Middle frontal gyrus (tissue), 1 donor: ENCODE data around the gene FOXP1.
"Not testable (repeated sequence)": the region's sequence is repeated elsewhere in the genome, so short reads cannot be mapped to it uniquely, and the experiment has no call there.

Experiments
- DNase-seq: peaks from one replicate; pipeline ENCODE4 v3.0.0-alpha.2; 2015; ENCODE audit warnings: low spot score; ENCODE audit errors: extremely low spot score

Gene FOXP1

DNA sequence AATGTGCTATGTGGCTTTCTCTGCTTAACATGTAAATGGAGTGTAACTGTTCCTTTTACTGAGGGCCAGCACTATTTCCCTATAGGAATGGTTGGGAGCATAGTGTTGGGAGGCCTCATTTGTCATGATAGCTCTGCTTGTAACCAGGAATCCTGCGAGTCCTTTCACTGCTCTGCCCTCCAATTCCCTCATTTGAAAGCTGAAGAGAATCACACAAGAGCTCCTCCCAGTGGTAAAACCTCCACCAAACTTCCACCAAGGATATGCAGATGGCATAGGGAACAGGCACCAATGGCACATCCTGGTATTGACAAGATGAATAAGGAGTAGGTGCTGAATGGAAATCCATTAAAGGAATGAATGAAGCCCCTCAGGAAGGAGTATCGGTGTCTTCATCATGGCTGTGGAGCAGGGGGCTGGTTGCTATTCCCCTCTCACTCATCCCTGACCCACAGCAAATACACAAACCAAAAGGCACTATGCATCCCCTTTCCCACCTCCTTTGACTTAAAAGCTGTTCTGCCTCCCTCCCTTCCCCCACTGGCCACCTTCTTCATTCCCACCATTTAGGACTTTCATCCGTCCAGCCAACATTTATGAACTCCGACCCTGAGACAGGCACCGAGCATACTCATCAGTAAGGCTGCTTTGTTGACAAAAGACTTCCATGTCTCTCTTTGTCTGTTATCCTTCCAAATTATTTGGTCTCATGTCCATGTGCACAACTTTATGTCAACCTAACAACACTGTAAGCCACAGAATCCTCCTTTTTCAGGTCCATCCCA, 560.8 kb downstream of the FOXP1 start:
- DNase-seq = no peak

DNA sequence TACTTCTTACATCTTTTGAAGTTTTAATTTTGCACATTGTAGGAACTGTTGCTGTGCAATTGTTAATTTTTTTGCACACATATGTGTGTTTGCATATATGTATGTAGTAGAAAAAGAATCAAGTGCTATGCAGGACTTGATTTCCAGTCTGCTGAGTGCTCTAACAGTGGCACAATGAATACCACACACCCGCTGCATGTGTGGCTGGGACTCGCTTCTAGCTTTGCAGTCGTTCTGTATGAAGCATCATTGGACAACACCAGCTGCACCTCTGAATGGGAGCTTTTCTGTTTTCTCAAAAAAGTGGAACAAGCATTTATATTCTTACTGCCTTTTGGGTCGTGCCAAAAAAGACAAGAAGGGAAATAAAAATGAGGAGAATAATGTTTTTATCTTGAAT, 564.7 kb downstream of the FOXP1 start:
- DNase-seq = no peak

DNA sequence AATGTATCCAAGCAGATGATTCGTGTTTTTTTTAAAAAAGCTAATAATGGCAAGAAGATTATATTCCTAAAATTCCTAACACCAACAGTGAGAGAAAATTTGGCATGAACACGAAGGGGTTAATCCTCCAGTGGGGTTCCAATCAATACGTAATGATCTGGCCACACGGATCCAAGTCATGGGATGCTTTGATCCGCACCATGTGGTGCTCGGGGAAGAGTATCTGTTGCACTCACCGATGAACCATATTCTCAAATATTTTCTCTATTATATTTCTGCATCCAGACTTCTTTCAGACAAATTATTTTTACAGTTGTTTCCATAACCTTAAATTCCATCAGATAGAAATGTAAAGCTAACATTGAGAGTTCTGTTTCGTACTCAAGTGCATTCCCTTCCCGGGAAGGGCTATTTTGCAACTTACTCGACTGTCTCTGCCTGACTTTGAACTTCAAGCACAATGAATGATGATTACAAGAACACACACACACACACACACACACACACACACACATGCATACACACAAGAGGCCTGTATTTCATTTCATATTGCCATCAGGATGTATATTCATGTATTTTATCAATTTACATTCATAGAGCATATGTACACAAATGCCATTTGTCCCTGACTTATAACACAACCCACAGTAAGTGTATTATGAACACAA, 567.2 kb downstream of the FOXP1 start:
- DNase-seq = no peak

DNA sequence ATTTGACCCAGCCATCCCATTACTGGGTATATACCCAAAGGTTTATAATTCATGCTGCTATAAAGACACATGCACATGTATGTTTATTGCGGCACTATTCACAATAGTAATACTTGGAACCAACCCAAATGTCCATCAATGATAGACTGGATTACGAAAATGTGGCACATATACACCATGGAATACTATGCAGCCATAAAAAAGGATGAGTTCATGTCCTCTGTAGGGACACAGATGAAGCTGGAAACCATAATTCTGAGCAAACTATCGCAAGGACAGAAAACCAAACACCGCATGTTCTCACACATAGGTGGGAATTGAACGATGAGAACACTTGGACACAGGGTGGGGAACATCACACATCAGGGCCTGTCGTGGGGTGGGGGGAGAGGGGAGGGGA, 568.9 kb downstream of the FOXP1 start:
- DNase-seq = not testable (repeated sequence)

DNA sequence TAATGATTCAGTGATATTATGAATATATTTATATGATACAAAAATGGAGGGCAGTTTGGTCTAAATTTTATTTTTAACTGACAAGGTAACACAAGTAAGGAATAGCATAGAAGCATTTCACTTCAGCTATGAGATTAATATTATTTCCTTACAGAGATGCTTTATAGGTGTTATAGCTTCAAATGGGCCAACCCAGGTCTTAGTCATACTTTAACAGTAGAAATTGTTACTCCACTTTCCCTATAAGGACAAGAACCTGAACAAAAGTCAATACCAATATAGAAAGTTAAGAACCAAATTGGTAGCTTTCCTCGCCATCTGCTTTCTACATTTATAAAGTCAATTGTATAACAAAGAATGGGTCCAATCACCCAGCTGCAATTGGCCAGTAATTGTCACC, 570.6 kb downstream of the FOXP1 start:
- DNase-seq = no peak

DNA sequence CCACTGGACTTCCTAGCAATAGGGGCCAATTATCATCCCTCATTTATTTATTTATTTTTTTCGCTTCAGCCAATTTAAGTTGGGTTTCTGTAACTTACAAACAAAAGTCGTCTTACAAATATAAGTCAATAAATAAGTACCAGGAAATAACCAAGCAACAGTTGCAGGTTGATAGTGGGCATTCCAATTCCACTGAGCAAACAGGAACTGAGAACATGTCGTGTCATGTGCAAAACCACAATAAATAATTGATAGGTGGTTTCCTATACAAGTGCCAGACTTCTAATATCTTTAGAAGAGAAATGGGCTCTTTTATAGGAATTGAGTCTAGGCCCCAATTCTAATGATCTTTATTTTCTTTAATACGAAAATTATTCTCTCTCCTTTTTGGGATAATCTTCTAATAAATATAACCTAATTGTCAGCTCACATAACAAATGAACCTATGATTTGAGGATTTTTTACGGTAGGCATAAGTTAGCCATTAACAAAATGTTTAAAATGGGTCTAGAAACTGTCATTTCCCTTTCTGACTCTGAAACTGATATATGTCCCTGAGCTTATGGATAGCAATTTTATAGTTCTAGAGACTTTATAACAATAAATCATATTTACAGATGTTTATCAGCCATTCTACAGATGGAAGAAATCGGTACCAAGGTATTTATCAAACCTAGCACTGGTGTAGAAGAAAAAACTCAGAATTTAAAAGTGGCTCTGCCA, 571.8 kb downstream of the FOXP1 start:
- no peak for DNase-seq

DNA sequence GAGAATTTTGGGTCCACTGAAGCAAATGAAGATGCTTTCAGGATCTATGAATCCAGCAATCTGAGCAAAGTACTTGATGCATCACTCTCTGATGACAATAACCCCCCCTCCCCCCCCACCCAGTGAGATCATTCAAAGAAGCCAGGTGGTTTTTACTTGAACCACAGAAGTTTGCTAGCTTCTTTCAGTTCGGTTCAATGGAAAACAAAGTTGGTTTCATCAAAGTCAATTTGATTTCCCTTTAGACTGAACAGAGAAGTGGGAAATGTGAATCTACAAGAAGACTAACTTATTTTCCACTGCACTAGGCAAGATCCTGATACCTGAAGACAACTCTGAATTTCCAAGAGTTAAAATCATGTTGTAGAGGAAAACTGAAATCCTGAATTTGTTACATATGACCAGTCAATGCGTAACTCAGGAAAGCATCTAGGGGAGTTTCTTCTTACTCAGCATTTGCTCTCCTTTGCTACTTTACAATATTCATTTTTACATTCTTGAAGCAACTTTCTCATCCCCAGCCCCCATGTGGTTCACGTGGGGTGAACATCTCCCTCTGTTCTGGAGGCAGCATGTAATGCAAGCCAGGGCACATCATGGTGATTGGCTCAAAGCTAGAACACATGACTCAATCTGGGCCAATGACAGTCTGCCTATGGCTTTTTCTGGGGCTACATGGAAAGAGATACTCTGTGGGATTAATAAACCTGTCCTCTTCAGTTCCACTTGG, 572.6 kb downstream of the FOXP1 start:
- DNase-seq = no peak

DNA sequence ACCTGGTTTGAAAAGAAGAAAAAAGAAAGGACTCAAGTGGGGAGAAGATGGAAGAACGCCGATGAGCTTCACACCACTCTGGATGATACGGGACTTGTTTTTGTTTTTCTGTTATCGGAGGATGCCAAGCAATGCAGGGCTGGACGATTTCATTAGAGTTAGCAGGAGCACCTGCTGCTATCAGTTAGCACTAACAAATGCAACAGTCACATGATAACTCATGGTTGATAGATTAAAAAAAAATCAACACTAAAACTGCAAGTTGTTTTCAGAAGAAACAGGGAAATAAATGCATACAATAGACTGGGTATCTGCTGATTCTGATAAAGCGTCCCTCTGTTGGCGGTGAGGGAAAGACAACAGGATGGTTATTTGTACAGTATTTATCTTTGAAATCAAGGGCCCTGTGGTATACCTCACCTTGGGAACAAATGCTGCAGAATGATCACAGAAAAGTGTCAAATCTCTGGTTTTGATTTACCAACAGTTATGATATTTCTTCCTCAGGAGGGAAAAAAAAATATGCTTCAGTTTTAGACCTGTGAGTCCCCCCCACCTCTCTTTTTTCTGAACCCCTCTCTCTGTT, 575.1 kb downstream of the FOXP1 start:
- DNase-seq = no peak

DNA sequence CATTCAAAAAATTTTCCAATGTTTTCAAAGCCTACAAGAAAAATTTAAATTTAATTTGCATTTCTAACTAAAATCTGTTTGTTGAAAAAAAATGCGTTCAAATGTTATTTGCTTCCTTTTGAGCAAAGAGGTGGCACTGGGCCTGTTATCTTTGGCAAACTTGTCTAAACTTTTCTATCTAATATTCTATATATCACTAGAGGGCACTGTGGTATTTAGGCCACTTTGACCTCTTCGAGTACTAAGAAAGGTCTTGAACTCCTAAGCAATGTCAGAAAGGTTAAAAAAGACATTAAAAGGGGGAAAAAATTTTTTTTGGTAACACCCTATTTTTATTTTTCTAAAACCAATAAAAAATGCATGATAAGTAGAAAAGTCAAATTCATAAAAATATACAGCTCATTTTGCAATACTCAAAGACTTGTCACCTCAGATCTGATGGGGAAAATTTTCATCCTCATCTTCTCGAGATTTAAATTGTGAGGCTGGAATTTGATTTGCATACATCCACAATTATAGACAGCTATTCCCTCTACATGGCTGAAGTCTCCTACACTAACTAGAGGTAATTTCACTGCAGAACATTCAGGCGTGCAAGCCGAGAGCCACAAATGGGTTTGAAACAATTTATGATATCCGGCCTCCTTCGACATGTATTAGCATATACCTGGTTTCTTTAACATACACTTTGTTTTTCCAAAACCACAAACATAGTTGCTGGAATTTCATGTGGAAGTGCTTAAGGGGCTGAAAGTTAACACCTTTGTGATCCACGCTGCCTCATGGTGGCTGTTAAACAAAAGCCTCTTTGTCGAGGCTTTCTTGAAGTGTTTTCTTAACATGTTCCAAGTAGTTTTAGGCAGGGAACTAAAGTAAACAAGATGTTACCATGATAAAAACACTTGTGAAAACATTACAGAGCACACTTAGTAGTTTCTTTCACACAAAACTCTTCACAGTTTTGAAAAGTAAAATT, 576.4 kb downstream of the FOXP1 start:
- peak; percentile 54 for DNase-seq

DNA sequence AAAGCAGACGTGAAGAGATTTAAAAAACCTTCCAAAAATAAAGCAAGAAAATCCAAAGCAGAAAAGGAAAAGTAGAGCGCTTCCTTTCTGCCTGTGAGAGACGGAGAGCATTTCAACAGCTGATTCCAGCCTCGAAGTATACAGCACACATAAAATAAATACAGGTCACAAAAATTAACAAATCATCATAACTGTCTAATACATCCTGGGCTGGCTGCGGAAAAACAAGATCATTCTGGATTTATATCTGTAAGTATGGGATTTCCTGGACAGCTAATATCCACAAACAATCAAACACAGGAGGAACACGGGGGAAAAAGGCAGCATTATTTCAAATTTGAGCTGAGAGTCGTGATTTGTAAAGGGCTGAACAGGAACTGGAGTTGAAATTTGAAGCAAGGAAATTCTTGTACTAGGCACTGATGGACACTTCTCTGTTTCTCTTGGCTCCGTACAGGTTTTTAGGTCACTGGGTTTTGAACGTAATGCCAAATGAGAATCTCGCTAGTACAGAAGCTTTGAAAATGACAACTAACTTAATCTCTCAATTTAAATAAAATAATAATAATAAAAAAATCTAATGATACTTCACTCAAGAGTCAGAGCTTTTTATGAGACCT, 577.7 kb downstream of the FOXP1 start:
- no peak for DNase-seq

DNA sequence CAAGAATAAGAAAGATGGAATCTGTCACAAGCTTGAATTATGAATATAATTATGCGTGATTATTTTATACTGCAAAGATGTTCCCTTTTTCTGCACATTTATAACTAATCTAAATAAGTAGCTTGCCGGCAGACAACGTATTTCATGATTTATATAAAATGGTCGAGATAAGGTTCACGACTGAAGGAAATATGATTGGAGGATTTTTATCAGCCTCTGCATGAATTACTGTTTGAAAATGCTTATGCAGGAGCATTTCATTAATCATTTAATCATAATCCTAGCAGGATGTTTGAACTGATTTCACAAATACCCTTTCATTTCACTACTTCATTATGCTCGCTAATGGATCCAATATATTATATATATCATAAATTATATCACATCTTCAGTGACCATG, 580.0 kb downstream of the FOXP1 start:
- DNase-seq = no peak

DNA sequence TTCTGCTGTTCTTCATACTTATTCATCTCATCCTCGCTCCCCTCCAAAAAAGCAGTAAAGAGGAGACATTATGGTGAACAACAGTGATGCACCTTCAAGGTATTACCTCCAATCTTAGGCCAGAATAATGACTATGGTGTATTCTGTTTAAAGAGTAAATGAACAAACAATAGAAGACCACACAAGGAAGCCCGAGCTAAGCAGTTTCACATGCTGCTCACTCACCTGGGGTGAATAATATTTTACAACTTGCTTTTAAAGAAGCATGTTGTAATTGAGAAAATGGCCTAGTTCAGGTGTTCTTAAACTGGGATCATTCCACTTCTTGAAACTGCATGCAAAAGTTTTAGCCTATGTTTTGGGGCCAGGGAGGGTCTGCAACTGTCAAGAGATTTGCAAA, 581.2 kb downstream of the FOXP1 start:
- DNase-seq = no peak

DNA sequence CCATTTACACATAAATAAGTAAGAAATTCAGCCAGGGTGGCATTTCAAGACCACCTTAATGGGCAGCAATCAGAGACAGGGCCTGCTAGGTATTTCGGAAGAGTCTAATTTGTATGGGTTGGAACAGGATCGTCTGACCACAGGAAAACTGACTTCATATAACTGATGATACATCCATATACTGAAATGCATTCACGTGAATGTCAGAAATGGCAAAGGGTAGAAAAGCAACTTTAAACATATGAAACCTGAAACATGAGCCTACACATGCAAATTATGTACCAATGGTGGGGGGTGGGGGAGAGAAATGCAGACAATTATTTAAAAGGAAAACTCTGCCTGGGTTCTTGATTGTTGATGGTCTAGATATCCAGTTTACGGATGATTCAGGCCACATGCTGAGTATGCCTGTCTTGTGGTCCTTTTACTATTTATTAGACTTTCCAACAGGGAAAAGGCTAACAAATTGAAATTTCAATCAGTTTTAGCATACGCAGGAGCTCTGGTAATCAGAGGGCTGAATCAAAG, 582.2 kb downstream of the FOXP1 start:
- DNase-seq = no peak

DNA sequence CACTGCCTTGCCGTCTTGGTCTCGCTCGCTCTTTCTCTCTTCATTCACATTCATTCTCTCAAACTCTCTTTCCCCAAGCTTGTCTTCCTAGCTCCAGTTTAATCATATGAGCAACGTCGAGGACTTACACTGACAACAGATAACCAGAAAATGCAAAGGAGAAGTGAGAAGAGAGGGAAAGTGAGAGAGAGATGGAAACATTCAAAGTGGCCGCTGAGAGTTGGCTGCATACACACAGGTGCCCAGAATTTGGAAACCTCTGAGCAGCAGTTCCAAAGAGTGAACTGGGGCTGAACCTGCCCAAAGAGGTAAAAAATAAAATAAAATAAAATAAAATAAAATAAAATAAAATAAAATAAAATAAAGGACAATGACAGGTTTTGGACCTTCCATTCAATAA, 583.0 kb downstream of the FOXP1 start:
- DNase-seq = no peak

DNA sequence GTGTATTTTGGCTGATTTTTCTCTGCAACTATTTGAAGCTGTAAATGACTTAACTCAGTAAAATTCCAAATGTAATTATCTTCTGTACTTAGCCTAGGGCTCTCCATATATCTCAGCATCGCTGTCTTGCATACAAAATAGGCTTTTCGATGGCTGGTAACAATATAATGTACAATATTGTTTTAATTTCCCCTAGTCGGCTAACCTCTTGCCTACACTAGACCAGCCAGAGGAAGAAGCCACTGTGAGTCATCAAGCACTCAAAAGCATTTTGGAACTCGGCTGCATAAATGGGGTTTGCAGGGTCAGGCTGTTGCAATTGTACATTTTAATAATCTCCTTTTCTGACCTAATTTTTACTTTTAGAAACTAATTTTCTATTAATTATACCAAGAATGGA, 583.8 kb downstream of the FOXP1 start:
- DNase-seq = no peak

DNA sequence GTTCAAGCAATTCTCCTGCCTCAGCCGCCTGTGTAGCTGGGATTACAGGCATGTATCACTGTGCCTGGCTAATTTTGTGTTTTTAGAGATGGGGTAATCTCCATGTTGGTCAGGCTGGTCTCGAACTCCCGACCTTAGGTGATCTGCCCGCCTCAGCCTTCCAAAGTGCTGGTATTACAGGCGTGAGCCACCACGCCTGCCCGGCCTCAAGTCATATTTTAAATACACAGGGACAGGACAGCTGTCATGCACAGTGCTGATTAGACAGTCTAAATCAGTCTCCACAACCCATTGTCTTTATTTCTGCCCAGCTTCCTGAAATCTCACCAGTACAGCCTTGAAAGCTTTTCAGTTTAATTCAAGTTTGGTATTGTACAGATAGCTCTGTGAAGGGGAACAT, 587.4 kb downstream of the FOXP1 start:
- no peak for DNase-seq

DNA sequence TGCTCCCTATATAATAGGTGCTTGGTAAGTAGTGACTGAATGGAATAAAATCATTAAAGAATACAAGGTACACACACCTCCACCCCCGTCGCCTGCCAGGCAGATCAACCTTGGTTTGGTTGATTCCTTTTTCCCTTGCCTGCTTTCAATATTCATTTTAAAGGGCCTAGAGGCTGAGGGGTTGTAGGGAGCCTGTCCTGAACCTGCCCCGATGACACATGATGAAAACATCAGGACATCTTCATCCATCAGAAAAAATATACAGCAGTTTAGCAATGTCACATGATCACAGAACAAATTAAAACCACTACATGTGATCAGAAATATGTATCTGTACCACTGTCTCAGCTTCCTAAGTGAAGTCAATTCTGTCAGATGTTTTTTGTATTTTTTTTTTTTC, 588.9 kb downstream of the FOXP1 start:
- no peak for DNase-seq

DNA sequence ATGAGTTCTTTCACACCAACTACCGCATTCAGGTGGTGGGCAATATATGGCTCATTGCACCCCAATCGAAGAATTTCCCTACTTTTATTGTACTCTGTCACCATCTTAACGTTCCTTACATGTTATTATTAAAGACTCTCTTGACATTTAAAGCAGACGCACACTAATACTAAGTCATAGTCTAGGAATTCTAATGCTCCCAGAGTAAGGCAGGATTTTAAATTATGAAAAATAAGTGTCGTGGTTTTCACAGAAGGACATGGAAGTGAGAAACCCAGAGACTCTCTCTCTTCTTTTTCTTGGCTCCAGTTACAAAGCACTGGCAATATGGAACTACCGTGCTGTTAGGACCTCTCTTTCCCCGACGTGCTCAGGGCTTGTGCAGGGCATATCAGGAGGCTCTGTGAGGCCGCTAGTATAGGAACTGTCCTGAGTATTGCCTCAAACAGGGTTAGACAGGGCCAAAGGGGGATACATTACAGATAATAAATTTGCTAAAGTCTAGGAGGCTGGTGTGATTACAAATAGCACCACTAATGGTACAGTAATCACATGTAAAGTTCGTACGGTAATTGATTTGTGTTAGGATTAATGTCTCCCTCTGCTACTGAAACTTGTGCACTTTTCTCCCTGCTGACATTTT, 590.8 kb downstream of the FOXP1 start:
- no peak for DNase-seq

DNA sequence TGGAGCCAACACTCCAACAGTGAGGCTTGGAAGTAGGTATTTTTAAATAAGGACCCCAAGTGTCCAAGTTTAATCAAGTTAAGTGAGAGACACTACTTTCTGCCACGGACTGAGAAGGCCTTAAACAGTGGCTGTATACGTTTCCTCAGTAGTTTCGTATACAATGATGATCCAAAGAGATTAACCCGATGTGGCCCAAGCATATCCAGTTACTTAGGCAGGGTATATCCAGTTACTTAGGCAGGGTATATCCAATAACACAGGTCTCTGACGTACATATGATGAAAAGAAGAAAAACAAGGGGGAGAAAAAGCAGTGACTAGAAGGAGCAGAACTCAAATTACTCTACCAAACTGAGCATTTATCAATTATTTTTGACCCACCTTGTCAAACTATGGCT, 591.4 kb downstream of the FOXP1 start:
- no peak for DNase-seq
